GM08714 (cell line): ENCODE results near the gene MGLL.

Source experiments
- H3K4me3 ChIP-seq: fragments of 200-500 bp; sonication (Bioruptor generic); 2 replicates; pipeline ENCODE4 v1.5.1; 2014; ENCODE audit warnings: mild to moderate bottlenecking, low read length, inconsistent platforms
- ZNF274 ChIP-seq: IDR thresholded peaks from 2 replicates; pipeline ENCODE4 v1.6.1; 2012; ENCODE audit warnings: mild to moderate bottlenecking, low read depth, low read length

The MGLL gene

GRCh38 chr3:127824151-127824825, 2.0 kb upstream of the MGLL start:
- no peak for TF ChIP-seq ZNF274
- H3K4me3 ChIP-seq = no peak overlapping the region

- TF ChIP-seq ZNF274 = no peak
- peak overlapping the region; percentile 66; the same call in 1 of the 2 replicates for H3K4me3 ChIP-seq
Observed at GRCh38 chr3:127823426-127823857, 1.1 kb upstream of the MGLL start.

GRCh38 chr3:127822682-127823425, 539 bp upstream of the MGLL start:
- TF ChIP-seq ZNF274 = no peak
- peak overlapping the region; percentile 66 for H3K4me3 ChIP-seq

GRCh38 chr3:127821394-127821793, 921 bp downstream of the MGLL start:
- no peak for TF ChIP-seq ZNF274
- peak overlapping the region; percentile 66 for H3K4me3 ChIP-seq

- TF ChIP-seq ZNF274 = no peak
- peak overlapping the region; percentile 66 for H3K4me3 ChIP-seq
Observed at GRCh38 chr3:127820826-127821313, 1.4 kb downstream of the MGLL start.

- no peak for TF ChIP-seq ZNF274
- peak overlapping the region; percentile 66 for H3K4me3 ChIP-seq
Observed at GRCh38 chr3:127820221-127820825, 2.0 kb downstream of the MGLL start.

- H3K4me3 ChIP-seq = peak overlapping the region; percentile 40; the same call in 1 of the 2 replicates
- no peak for TF ChIP-seq ZNF274
Observed at GRCh38 chr3:127819656-127820055, 2.7 kb downstream of the MGLL start.

GRCh38 chr3:127819086-127819485, 3.2 kb downstream of the MGLL start:
- no peak overlapping the region for H3K4me3 ChIP-seq
- TF ChIP-seq ZNF274 = no peak

- H3K4me3 ChIP-seq = no peak overlapping the region
- no peak for TF ChIP-seq ZNF274
Observed at GRCh38 chr3:127817406-127817841, 4.9 kb downstream of the MGLL start.

GRCh38 chr3:127816783-127817405, 5.4 kb downstream of the MGLL start:
- TF ChIP-seq ZNF274 = no peak
- H3K4me3 ChIP-seq = no peak overlapping the region

GRCh38 chr3:127815641-127816605, 6.4 kb downstream of the MGLL start:
- no peak for TF ChIP-seq ZNF274
- H3K4me3 ChIP-seq = no peak overlapping the region

- H3K4me3 ChIP-seq = no peak overlapping the region
- TF ChIP-seq ZNF274 = no peak
Observed at GRCh38 chr3:127815001-127815400, 7.3 kb downstream of the MGLL start.

GRCh38 chr3:127814325-127814781, 8.0 kb downstream of the MGLL start:
- no peak overlapping the region for H3K4me3 ChIP-seq
- TF ChIP-seq ZNF274 = no peak
